Kidney glomerular epithelial cell (primary cell): Measurements from ENCODE around the gene NUP205.

Source experiments
- DNase-seq: peaks from one replicate; lab custom pipeline; 2025; lab: John Stamatoyannopoulos, UW

NUP205 gene, protein sequence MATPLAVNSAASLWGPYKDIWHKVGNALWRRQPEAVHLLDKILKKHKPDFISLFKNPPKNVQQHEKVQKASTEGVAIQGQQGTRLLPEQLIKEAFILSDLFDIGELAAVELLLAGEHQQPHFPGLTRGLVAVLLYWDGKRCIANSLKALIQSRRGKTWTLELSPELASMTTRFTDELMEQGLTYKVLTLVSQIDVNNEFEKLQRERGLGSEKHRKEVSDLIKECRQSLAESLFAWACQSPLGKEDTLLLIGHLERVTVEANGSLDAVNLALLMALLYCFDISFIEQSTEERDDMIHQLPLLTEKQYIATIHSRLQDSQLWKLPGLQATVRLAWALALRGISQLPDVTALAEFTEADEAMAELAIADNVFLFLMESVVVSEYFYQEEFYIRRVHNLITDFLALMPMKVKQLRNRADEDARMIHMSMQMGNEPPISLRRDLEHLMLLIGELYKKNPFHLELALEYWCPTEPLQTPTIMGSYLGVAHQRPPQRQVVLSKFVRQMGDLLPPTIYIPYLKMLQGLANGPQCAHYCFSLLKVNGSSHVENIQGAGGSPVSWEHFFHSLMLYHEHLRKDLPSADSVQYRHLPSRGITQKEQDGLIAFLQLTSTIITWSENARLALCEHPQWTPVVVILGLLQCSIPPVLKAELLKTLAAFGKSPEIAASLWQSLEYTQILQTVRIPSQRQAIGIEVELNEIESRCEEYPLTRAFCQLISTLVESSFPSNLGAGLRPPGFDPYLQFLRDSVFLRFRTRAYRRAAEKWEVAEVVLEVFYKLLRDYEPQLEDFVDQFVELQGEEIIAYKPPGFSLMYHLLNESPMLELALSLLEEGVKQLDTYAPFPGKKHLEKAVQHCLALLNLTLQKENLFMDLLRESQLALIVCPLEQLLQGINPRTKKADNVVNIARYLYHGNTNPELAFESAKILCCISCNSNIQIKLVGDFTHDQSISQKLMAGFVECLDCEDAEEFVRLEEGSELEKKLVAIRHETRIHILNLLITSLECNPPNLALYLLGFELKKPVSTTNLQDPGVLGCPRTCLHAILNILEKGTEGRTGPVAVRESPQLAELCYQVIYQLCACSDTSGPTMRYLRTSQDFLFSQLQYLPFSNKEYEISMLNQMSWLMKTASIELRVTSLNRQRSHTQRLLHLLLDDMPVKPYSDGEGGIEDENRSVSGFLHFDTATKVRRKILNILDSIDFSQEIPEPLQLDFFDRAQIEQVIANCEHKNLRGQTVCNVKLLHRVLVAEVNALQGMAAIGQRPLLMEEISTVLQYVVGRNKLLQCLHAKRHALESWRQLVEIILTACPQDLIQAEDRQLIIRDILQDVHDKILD (N-terminal part only)

GRCh38 chr7:135557455-135558336 lies at the start of gene NUP205:
Gene NUP205 (plus strand): TSS chr7:135557917. CDS start chr7:135557945, 28 bp downstream.
- DNase-seq: peak; percentile 99

DNA sequence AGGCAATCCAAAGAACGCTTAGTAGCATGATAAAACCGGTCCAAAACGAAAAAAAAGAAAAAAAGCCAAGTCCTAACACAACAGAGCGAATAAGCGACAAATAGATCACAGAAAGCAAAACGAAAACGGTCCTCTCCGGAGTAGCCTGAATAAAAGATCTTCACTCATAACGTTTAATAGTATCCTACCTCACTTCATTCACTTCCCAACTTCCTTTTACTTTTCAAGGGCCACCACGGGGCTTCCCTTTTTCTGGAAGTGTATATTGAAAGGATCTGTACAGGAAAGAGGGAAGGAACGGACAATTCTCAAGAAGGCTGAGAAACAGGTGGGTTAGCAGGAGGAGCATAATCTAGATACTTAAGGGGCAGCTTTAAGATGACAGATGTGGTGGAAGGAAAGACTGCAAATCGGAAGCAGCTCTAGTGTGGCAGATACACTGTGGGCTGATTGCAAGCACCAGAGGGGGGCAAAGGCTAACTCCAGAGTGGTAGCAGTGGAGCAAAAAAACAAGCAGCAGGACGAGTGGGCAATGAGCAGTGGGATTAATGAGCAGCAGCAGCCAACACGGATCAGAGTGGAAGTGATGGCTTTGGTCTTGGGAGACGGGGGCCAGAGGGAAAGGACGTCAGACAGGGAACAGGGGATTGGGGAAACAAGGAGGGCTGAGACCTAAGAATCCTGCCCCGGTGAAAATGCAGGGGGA lies 48.7 kb upstream of the NUP205 start:
- peak; percentile 44 for DNase-seq

GRCh38 chr7:135509589-135509838 lies 48.2 kb upstream of the NUP205 start:
- no peak for DNase-seq

DNA sequence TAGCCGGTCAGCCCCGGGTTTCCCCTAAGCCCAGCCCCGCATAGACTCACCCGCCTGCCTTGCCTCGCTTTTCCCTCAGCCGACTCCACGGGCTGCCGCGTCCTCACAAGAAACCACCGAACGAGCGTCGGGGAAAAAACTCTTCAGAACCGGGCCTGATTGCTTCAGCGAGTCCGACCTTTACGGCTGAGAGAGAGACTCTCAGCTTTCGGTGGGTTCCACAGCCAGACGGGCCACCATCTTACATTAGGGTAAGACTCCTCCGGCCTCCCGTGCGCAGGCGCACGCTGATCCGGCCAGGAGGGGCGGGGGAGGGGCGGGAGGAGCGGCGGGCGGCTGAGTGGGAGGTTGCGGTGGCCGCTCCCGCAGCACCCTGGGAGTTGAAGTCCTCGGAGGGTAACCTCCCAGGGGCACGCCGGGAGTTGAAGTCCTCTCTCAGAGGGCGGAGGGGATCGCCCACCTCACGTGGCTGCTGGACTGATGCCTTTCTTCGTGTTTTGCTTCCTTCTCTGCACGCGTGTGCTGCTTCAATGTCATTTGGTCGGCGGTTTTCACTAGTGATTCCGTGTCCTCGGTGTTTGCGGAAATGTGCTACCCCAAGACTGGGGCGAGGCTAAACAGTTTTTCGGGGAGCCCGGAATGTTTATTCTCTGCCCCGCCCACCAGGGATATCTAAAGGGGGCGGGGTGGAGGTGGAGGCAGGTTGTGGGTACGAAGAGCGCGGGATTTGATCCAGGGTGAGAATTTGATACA lies 47.7 kb upstream of the NUP205 start, which contains the start of gene CNOT4:
TSS of gene CNOT4 (minus strand) at position 264 of the 753 bp plus-strand sequence. CDS start 71,771 bp downstream, outside the sequence.
- DNase-seq: peak; percentile 94

GRCh38 chr7:135510592-135511183 lies 47.0 kb upstream of the NUP205 start:
- no peak for DNase-seq

- no peak for DNase-seq
These were observed 45.4 kb upstream of the NUP205 start for GRCh38 chr7:135512135-135512887.

DNA sequence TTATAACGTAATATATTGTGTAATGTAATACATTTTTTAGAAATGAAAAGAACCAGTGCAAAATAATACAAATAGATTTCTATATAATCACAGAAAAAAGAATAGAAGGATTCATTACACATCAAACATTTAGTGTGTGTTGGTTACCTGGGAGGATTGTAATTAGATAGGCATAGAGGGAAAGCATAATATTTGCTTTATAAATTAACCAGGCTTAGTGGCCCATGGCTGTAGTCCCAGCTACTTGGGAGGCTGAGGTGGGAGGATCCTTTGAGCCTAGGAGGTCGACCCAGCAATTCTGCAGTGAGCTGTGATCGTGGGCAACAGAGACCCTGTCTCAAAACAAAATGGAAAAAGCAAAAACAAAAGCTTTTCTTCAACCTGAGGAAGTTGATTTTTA lies 42.9 kb upstream of the NUP205 start:
- no peak for DNase-seq

DNA sequence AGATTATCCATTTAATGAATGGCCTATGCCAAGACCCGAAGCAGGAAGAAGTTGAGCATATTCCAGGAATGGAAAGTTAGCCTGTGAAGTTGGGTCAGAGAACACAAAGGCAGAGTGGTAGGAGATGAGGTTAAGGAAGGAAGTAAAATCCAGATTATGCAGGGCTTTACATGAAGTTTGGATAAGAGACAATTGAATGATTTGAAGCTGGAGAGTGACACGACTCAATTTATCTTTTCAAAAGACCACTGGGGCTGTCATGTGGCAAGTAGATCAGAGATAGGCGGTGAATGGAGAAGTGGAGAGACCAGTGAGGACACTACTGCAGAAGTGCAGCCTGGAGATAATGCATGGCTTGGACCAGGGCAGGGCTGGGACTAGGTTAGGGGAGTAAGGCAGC lies 40.7 kb upstream of the NUP205 start:
- DNase-seq: no peak

- no peak for DNase-seq
These were observed 39.0 kb upstream of the NUP205 start for GRCh38 chr7:135518748-135519147.

- no peak for DNase-seq
These were observed 38.5 kb upstream of the NUP205 start for GRCh38 chr7:135519233-135519688.

- no peak for DNase-seq
These were observed 37.8 kb upstream of the NUP205 start for GRCh38 chr7:135519871-135520270.

- no peak for DNase-seq
These were observed 35.2 kb upstream of the NUP205 start for GRCh38 chr7:135522509-135522908.

DNA sequence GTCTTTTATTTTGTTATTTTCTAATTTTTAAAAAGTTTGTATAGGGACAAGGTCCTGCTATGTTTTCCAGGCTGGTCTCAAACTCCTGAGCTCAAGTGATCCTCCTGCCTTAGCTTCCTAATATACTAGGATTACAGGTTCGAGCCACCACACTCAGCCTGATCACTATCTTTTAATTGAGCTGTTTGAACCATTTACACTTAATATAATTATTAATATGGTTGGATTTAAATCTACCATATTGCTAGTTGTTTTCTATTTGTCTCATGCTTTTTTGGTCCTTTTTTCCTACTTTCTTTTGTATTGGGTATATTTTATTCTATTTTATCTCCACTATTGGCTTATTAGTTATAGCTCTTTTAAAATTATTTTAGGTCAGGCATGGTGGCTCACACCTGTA lies 34.6 kb upstream of the NUP205 start:
- no peak for DNase-seq

- no peak for DNase-seq
These were observed 32.3 kb upstream of the NUP205 start for GRCh38 chr7:135525426-135525825.

DNA sequence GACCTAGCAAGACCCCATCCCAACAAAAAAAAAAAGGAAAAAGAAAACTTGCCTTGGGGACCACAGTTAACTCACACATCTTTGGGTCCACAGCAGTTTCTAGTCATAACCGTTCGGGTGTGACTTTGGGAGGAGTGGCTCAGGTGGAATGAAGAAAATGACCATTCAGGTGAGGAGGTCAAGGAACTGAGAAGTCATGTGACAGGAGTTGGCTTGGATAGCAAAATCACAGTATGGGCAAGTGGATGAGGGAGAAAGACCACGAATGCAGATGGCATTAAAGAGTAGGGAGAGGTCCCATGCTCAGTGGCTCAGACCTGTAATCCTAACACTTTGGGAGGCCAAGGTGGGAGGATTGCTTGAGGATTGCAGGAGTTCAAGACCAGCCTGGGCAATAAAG lies 30.7 kb upstream of the NUP205 start:
- no peak for DNase-seq

- no peak for DNase-seq
These were observed 21.6 kb upstream of the NUP205 start for GRCh38 chr7:135536150-135536549.

DNA sequence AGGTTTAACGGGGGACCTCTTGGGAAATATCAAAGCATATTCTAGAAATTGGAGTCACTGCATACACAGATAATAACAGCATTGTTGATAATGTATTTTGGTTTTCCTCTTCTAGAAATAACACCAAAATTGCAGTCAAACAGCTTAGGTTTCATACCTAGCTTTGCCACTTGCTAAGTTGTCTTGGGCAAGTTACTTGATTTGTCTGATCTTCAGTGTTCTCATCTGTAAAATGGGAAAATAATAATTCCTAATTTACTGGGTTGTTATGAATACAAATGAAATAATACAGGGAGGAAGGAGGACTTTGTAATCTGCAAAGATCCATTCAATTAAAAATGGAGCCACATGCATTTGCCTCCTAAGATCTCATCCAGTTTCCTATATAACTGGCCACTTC lies 20.3 kb upstream of the NUP205 start:
- DNase-seq: no peak

- DNase-seq: no peak
These were observed 19.8 kb upstream of the NUP205 start for GRCh38 chr7:135537905-135538304.

GRCh38 chr7:135538376-135538775 lies 19.3 kb upstream of the NUP205 start:
- DNase-seq: no peak
